K562 (cell line): ENCODE results near the gene ACSS2. TPM values are rescaled to one million over a fixed set of nuclear protein-coding genes. Genes with fewer than 3 reads are reported as not detected.
A peak's percentile ranks its signal among the peaks of the same experiment; 100 is the strongest.

Source experiments
- ATF7 ChIP-seq: fragments of 450-650 bp; IDR thresholded peaks from 2 replicates; pipeline ENCODE4 v1.7.1; 2014; ENCODE audit warnings: mild to moderate bottlenecking, moderate library complexity
- BACH1 ChIP-seq: fragments of 200-800 bp; sonication (Bioruptor generic); IDR thresholded peaks from 2 replicates; pipeline ENCODE4 v1.6.1; 2016; ENCODE audit warnings: missing genetic modification characterization, missing compliant biosample characterization
- BCL6 ChIP-seq: fragments of 250-450 bp; sonication (Bioruptor Pico); IDR thresholded peaks from 2 replicates; pipeline ENCODE4 v1.4.0; 2020
- CHCHD3 ChIP-seq: fragments of 250-450 bp; sonication (Bioruptor Pico); IDR thresholded peaks from 2 replicates; pipeline ENCODE4 v2.1.2; 2022; ENCODE audit warnings: mild to moderate bottlenecking
- FOXM1 ChIP-seq, 2 experiments: fragments of 450-650 bp in 1 of 2; sonication (generic) in 1 of 2; formaldehyde crosslinking in 1 of 2; IDR thresholded peaks; 2 replicates each; pipeline versions ENCODE4 v1.6.1 to v1.9.0; 2017 to 2022; ENCODE audit warnings: low read depth in 2 of 2, mild to moderate bottlenecking in 2 of 2, missing genetic modification reagents in 1 of 2, moderate library complexity in 1 of 2
- GABPA ChIP-seq: fragments of 200-800 bp; sonication (Bioruptor generic); conservative IDR thresholded peaks from 2 replicates; pipeline ENCODE4 v1.6.1; 2016; ENCODE audit warnings: low read depth, missing genetic modification characterization, missing compliant biosample characterization
- HSF4 ChIP-seq: fragments of 250-450 bp; sonication (Bioruptor Pico); IDR thresholded peaks from 2 replicates; pipeline ENCODE4 v2.1.2; 2022; ENCODE audit warnings: mild to moderate bottlenecking, moderate library complexity, borderline replicate concordance
- IFI16 ChIP-seq: fragments of 250-450 bp; sonication (Bioruptor Pico); IDR thresholded peaks from 2 replicates; pipeline ENCODE4 v2.1.2; 2022; ENCODE audit warnings: mild to moderate bottlenecking, inconsistent platforms
- IRF2 ChIP-seq: sonication (generic); formaldehyde crosslinking; IDR thresholded peaks from 2 replicates; pipeline ENCODE4 v1.8.1; 2022; ENCODE audit warnings: mild to moderate bottlenecking, missing genetic modification reagents
- JUN ChIP-seq, 2 experiments: sonication (generic) in 1 of 2; formaldehyde crosslinking in 1 of 2; IDR thresholded peaks; 2 replicates each; pipeline versions ENCODE4 v1.6.1 to v1.8.0; 2012 to 2022; ENCODE audit warnings: borderline replicate concordance in 2 of 2, mild to moderate bottlenecking in 2 of 2, improper control_type of control experiment in 1 of 2, low read depth in 1 of 2, low read length in 1 of 2, missing genetic modification reagents in 1 of 2
- KHSRP ChIP-seq: fragments of 450-650 bp; IDR thresholded peaks from 2 replicates; pipeline ENCODE4 v1.6.1; 2017
- MCM3 ChIP-seq: fragments of 450-650 bp; IDR thresholded peaks from 2 replicates; pipeline ENCODE4 v1.6.1; 2016
- MTA1 ChIP-seq: fragments of 450-650 bp; IDR thresholded peaks from 2 replicates; pipeline ENCODE4 v1.6.1; 2017; ENCODE audit warnings: borderline replicate concordance
- MYC ChIP-seq, 2 experiments: fragments of 250-450 bp in 1 of 2; sonication (Bioruptor Pico) in 1 of 2; IDR thresholded peaks; 2 replicates each; pipeline versions ENCODE4 v1.5.1 to v1.6.1; 2012 to 2021; ENCODE audit warnings: low read depth in 2 of 2, borderline replicate concordance in 1 of 2, improper control_type of control experiment in 1 of 2, low read length in 1 of 2, mild to moderate bottlenecking in 1 of 2, moderate library complexity in 1 of 2
- NFIC ChIP-seq: fragments of 450-650 bp; IDR thresholded peaks from 2 replicates; pipeline ENCODE4 v1.6.1; 2017; ENCODE audit warnings: mild to moderate bottlenecking, inconsistent platforms
- RBM17 ChIP-seq: fragments of 200-400 bp; formaldehyde crosslinking; IDR thresholded peaks from 2 replicates; pipeline ENCODE4 v1.6.1; 2017; ENCODE audit warnings: low read depth, mild to moderate bottlenecking, low read length, borderline replicate concordance
- RBM25 ChIP-seq: fragments of 200-400 bp; formaldehyde crosslinking; IDR thresholded peaks from 2 replicates; pipeline ENCODE4 v1.6.1; 2018; ENCODE audit warnings: low read length, low read depth, moderate library complexity; ENCODE audit not compliant: severe bottlenecking
- TAF15 ChIP-seq: fragments of 200-400 bp; formaldehyde crosslinking; IDR thresholded peaks from 2 replicates; pipeline ENCODE4 v1.6.1; 2017; ENCODE audit warnings: mild to moderate bottlenecking, low read depth, low read length, moderate library complexity
- THRA ChIP-seq: fragments of 450-650 bp; IDR thresholded peaks from 2 replicates; pipeline ENCODE4 v1.6.1; 2017; ENCODE audit warnings: mild to moderate bottlenecking, moderate library complexity
- polyA plus RNA-seq, 8 experiments: library from polyadenylated mRNA; depleted of rRNA in 4 of 8; stranded (reverse) in 5 of 8; unstranded in 3 of 8; fragments of >200 nt; fragmentation: Nextera tagmentation in 2 of 8; fragmentation: Illumina TruSeq in 1 of 8; extraction: Ambion mirVana in 2 of 8; extraction: Trizol in 1 of 8; gene quantifications; 2 replicates each; pipeline versions ENCODE4 v1.2.1 to v1.2.3, GENCODE V29; 2011 to 2014; ENCODE audit warnings: inconsistent platforms in 1 of 8, missing spikeins in 1 of 8
- total RNA-seq, 7 experiments: library from RNA; depleted of rRNA in 6 of 7; stranded (reverse); fragments of >200 nt in 6 of 7; fragmentation: Illumina TruSeq in 2 of 7; extraction: Trizol in 2 of 7; gene quantifications; 2 replicates each; pipeline versions ENCODE4 v1.2.1 to v1.2.3, GENCODE V29; 2011 to 2021; ENCODE audit warnings: low replicate concordance in 1 of 7
- TF ChIP-seq, protein P1 (sequence below): fragments of 250-450 bp; sonication (Bioruptor Pico); IDR thresholded peaks from 2 replicates; pipeline ENCODE4 v1.9.0; 2021; ENCODE audit warnings: mild to moderate bottlenecking
- TF ChIP-seq, protein P2 (sequence below): fragments of 200-400 bp; formaldehyde crosslinking; IDR thresholded peaks from 2 replicates; pipeline ENCODE4 v1.6.1; 2017; ENCODE audit warnings: mild to moderate bottlenecking, low read depth, low read length, moderate library complexity

Gene ACSS2
- total and polyA plus RNA-seq, 9 of the 15 experiments (the other 6 are each of a cell fraction or from before 2014, with no cell fraction given): 21.9 to 246 (median 66.2) TPM

- no peak for TF ChIP-seq MTA1
- TF ChIP-seq THRA: no peak
- no peak for TF ChIP-seq BACH1 (tag)
- TF ChIP-seq CHCHD3 (CRISPR knock-in tag): no peak
- no peak for TF ChIP-seq KHSRP
- TF ChIP-seq, protein P1, sequence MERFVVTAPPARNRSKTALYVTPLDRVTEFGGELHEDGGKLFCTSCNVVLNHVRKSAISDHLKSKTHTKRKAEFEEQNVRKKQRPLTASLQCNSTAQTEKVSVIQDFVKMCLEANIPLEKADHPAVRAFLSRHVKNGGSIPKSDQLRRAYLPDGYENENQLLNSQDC (CRISPR knock-in tag): no peak
- TF ChIP-seq, protein P2, sequence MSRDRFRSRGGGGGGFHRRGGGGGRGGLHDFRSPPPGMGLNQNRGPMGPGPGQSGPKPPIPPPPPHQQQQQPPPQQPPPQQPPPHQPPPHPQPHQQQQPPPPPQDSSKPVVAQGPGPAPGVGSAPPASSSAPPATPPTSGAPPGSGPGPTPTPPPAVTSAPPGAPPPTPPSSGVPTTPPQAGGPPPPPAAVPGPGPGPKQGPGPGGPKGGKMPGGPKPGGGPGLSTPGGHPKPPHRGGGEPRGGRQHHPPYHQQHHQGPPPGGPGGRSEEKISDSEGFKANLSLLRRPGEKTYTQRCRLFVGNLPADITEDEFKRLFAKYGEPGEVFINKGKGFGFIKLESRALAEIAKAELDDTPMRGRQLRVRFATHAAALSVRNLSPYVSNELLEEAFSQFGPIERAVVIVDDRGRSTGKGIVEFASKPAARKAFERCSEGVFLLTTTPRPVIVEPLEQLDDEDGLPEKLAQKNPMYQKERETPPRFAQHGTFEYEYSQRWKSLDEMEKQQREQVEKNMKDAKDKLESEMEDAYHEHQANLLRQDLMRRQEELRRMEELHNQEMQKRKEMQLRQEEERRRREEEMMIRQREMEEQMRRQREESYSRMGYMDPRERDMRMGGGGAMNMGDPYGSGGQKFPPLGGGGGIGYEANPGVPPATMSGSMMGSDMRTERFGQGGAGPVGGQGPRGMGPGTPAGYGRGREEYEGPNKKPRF: no peak
- no peak for TF ChIP-seq BCL6
- TF ChIP-seq RBM25: no peak
- TF ChIP-seq IFI16 (CRISPR knock-in tag): 0 out of 2 replicates have a peak, but pooled peaks have one; percentile 3
- TF ChIP-seq IRF2: no peak
- TF ChIP-seq MCM3: no peak
- TF ChIP-seq MYC (IDR thresholded peaks at IDR 0.05; ENCODE audit: low read depth, low read length): peak; percentile 63; the same call in 1 of the 2 replicates
- TF ChIP-seq MYC (CRISPR knock-in tag; IDR thresholded peaks at IDR 0.05; ENCODE audit: borderline replicate concordance, low read depth): peak; percentile 21; the same call in 1 of the 2 replicates
- no peak for TF ChIP-seq HSF4 (CRISPR knock-in tag)
- TF ChIP-seq GABPA (tag): peak; percentile 46
- no peak for TF ChIP-seq FOXM1 (IDR thresholded peaks at IDR 0.05; ENCODE audit: low read depth)
- TF ChIP-seq FOXM1 (CRISPR knock-in tag; IDR thresholded peaks at IDR 0.05; ENCODE audit: low read depth): 0 out of 2 replicates have a peak, but pooled peaks have one; percentile 75
- TF ChIP-seq RBM17: no peak
- no peak for TF ChIP-seq TAF15
- TF ChIP-seq ATF7: peak; percentile 71
- TF ChIP-seq NFIC: peak; percentile 16; the same call in 1 of the 2 replicates
- peak; percentile 34; the same call in 1 of the 2 replicates for TF ChIP-seq JUN (IDR thresholded peaks at IDR 0.05; ENCODE audit: borderline replicate concordance, low read depth, low read length)
- TF ChIP-seq JUN (CRISPR knock-in tag; IDR thresholded peaks at IDR 0.05; ENCODE audit: borderline replicate concordance): peak; percentile 80; the same call in 1 of the 2 replicates
Measured at GRCh38 chr20:34955231-34956040, 79.0 kb downstream of the ACSS2 start, which contains the start of the genes GSS and MYH7B (continued).
